ENCODE data around the gene METTL18.
"Not testable (repeated sequence)": the region's sequence is repeated elsewhere in the genome, so short reads cannot be mapped to it uniquely, and the experiment has no call there.

METTL18 gene

DNA sequence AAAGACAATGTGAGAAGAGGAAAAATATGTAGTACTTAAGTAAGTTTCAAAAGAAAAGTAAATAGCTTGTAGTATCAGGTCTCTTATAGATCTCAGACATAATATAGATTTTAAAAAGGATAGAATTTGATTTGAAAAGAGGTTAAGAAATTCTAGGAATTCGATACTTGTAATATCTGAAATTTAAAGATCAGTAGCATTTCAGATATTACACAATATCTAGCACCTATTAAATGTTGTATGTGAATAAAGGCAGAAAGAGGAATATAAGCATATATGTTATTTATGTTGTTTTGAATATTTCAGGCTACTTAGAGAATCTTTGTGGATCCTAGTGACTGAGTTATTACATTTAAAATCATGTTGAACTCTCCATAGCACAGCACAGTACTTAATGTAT is 35.0 kb upstream of the METTL18 start:
- DNase-seq (ENCODE audit: low read depth) = no peak
- in situ Hi-C loops (cut with HindIII; ENCODE audit: low sequenced_read_pairs) = no loop called here
- no peak for TF ChIP-seq CTCF (IDR thresholded peaks at IDR 0.05; ENCODE audit: low read depth, low read length, missing control alignments)

GRCh38 chr1:169824153-169824552 is 29.4 kb upstream of the METTL18 start:
- DNase-seq (ENCODE audit: low read depth) = no peak
- no peak overlapping the region for H3K4me3 ChIP-seq (ENCODE audit: low read depth, low read length)
- TF ChIP-seq CTCF (IDR thresholded peaks at IDR 0.05; ENCODE audit: low read depth, low read length, missing control alignments) = no peak
- in situ Hi-C loops (cut with HindIII; ENCODE audit: low sequenced_read_pairs) = no loop called here

More for the DNA sequence above, 35.0 kb upstream of the METTL18 start:
- no peak overlapping the region for H3K4me3 ChIP-seq (ENCODE audit: low read depth, low read length)

DNA sequence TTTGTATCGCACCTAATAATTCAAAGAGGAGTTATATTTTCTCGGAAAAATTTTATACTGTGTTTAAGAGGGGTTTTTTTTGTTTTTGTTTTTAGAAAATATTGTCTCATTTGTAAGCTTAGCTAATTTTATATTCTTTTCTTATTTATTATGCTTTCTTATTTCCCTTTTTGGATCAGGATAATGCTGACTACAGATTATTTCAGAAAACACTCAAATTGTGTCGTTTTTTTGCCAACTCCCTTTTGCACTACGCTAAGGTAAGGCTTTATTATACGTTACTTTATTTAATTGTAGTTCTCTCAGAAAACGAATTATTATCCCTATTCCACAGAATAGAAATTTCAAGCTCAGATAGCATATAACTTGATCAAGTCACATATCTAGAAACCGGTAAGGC is 26.8 kb upstream of the METTL18 start:
- H3K4me3 ChIP-seq (ENCODE audit: low read depth, low read length) = no peak overlapping the region
- DNase-seq (ENCODE audit: low read depth) = no peak
- in situ Hi-C loops (cut with HindIII; ENCODE audit: low sequenced_read_pairs) = no loop called here
- TF ChIP-seq CTCF (IDR thresholded peaks at IDR 0.05; ENCODE audit: low read depth, low read length, missing control alignments) = no peak

DNA sequence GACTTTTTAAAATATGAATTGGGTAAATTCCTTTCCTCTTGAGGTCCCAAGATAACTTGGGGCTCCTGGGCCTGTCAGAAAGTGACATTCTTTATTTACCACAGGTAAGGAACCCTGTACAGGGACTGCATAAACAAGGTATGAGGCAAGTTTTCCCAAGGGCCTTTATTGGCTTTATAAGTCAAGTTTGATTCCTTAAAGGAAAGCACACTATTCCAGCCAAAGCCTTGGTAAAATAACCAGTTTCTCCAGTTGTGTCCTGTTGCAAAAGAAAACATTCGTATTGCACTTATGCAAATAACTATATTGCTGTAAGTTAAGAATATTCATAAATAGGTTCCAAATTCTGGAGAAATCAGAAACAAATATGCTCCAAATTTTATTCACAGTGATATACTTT is 21.9 kb upstream of the METTL18 start:
- no peak overlapping the region for H3K4me3 ChIP-seq (ENCODE audit: low read depth, low read length)

GRCh38 chr1:169814265-169814664 is 19.6 kb upstream of the METTL18 start:
- in situ Hi-C loops (cut with HindIII; ENCODE audit: low sequenced_read_pairs) = no loop called here
- TF ChIP-seq CTCF (IDR thresholded peaks at IDR 0.05; ENCODE audit: low read depth, low read length, missing control alignments) = no peak
- no peak overlapping the region for H3K4me3 ChIP-seq (ENCODE audit: low read depth, low read length)
- DNase-seq (ENCODE audit: low read depth) = no peak

More for the DNA sequence above, 21.9 kb upstream of the METTL18 start:
- no peak for DNase-seq (ENCODE audit: low read depth)
- no peak for TF ChIP-seq CTCF (IDR thresholded peaks at IDR 0.05; ENCODE audit: low read depth, low read length, missing control alignments)
- in situ Hi-C loops (cut with HindIII; ENCODE audit: low sequenced_read_pairs) = no loop called here

DNA sequence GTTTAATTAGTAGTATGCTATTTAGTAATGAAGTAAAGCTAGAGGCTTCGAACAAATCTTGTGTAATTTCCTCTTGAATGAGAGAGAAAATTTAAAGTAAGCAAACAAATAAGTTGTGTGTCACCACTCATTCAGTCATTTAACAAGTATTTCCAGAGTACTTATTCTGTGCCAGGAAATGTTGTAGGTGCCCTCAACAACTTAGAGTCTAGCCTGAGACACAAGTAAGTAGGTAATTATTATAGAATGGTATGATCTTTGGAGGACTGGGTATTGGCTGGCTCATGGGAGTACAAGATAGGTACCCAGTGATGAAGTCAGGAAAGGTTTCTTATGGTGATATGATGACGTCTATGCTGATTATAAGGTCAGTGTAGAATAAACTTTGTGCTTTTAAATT is 17.4 kb upstream of the METTL18 start:
- no peak for TF ChIP-seq CTCF (IDR thresholded peaks at IDR 0.05; ENCODE audit: low read depth, low read length, missing control alignments)
- in situ Hi-C loops (cut with HindIII; ENCODE audit: low sequenced_read_pairs) = no loop called here
- no peak for DNase-seq (ENCODE audit: low read depth)
- H3K4me3 ChIP-seq (ENCODE audit: low read depth, low read length) = no peak overlapping the region

DNA sequence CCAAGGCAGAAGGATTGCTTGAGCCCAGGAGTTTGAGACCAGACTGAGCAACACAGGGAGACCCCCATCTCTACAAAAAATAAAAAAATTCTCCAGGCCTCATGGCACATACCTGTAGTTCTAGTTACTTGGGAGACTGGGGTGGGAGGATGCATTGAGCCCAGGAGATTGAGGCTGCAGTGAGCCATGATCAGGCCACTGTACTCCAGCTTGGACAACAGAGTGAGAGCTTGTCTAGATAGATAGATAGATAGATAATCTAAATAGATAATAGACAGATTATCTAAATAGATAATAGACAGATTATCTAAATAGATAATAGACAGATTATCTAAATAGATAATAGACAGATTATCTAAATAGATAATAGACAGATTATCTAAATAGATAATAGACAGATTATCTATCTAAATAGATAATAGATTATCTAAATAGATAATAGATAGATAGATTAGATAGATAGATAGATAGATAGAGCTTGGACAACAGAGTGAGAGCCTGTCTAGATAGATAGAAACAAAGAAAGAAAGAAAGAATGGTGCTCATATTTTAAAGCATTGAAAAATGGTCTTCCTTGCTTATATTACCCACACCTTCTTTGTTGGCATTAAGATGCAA is 16.8 kb upstream of the METTL18 start:
- in situ Hi-C loops (cut with HindIII; ENCODE audit: low sequenced_read_pairs); DNase-seq (ENCODE audit: low read depth); H3K4me3 ChIP-seq (ENCODE audit: low read depth, low read length): not testable (repeated sequence)
